K562 (cell line): Measurements from ENCODE around the gene ZNF816. TPM values are rescaled to one million over a fixed set of nuclear protein-coding genes. Genes with fewer than 3 reads are reported as not detected.
A peak's percentile ranks its signal among the peaks of the same experiment; 100 is the strongest.

Experiments
- ATF7 ChIP-seq: fragments of 450-650 bp; IDR thresholded peaks from 2 replicates; pipeline ENCODE4 v1.7.1; 2014; ENCODE audit warnings: mild to moderate bottlenecking, moderate library complexity
- EGR1 ChIP-seq: fragments of 450-650 bp; conservative IDR thresholded peaks from 2 replicates; pipeline ENCODE4 v1.6.1; 2017; ENCODE audit warnings: mild to moderate bottlenecking
- ETV1 ChIP-seq: fragments of 450-650 bp; conservative IDR thresholded peaks from 2 replicates; pipeline ENCODE4 v1.6.1; 2016; ENCODE audit warnings: missing genetic modification characterization, control low read depth, low read depth, missing compliant biosample characterization
- MBD2 ChIP-seq: sonication (generic); IDR thresholded peaks from 2 replicates; pipeline ENCODE4 v1.6.1; 2016; ENCODE audit warnings: low read depth, borderline replicate concordance
- NFIX ChIP-seq: fragments of 250-450 bp; sonication (Bioruptor Pico); IDR thresholded peaks from 2 replicates; pipeline ENCODE4 v1.4.0; 2020; ENCODE audit warnings: low read depth, mild to moderate bottlenecking, moderate library complexity
- POLR2G ChIP-seq: fragments of 200-400 bp; formaldehyde crosslinking; IDR thresholded peaks from 2 replicates; pipeline ENCODE4 v1.6.1; 2017; ENCODE audit warnings: low read depth, mild to moderate bottlenecking, antibody characterized with exemption, low read length, moderate library complexity
- SRF ChIP-seq, 2 experiments: fragments of 250-450, 450-650 bp in 1 of 2; sonication (Bioruptor Pico) in 1 of 2; sonication (generic) in 1 of 2; formaldehyde crosslinking; IDR thresholded peaks; 2 replicates each; pipeline versions ENCODE4 v1.5.0 to v1.5.1; 2020 to 2022; ENCODE audit warnings: mild to moderate bottlenecking in 1 of 2, missing genetic modification reagents in 1 of 2
- ZBED1 ChIP-seq: IDR thresholded peaks from 2 replicates; pipeline ENCODE4 v1.6.1; 2014
- ZBTB7A ChIP-seq: IDR thresholded peaks from 2 replicates; pipeline ENCODE4 v1.6.1; 2011; ENCODE audit warnings: low read depth, mild to moderate bottlenecking, low read length, moderate library complexity, borderline replicate concordance; ENCODE audit not compliant: control insufficient read depth
- ZC3H4 ChIP-seq: sonication (generic); formaldehyde crosslinking; IDR thresholded peaks from 2 replicates; pipeline ENCODE4 v1.9.0; 2021; ENCODE audit warnings: missing genetic modification reagents, borderline replicate concordance
- ZFX ChIP-seq: sonication (generic); formaldehyde crosslinking; IDR thresholded peaks from 2 replicates; pipeline ENCODE4 v1.8.0; 2022; ENCODE audit warnings: mild to moderate bottlenecking, missing genetic modification reagents, moderate library complexity
- ZNF766 ChIP-seq: fragments of 200-800 bp; sonication (Bioruptor generic); conservative IDR thresholded peaks from 2 replicates; pipeline ENCODE4 v1.6.1; 2016; ENCODE audit warnings: missing genetic modification characterization, missing compliant biosample characterization
- polyA plus RNA-seq, 8 experiments: library from polyadenylated mRNA; depleted of rRNA in 4 of 8; stranded (reverse) in 5 of 8; unstranded in 3 of 8; fragments of >200 nt; fragmentation: Nextera tagmentation in 2 of 8; fragmentation: Illumina TruSeq in 1 of 8; extraction: Ambion mirVana in 2 of 8; extraction: Trizol in 1 of 8; gene quantifications; 2 replicates each; pipeline versions ENCODE4 v1.2.1 to v1.2.3, GENCODE V29; 2011 to 2014; ENCODE audit warnings: inconsistent platforms in 1 of 8, missing spikeins in 1 of 8
- total RNA-seq, 7 experiments: library from RNA; depleted of rRNA in 6 of 7; stranded (reverse); fragments of >200 nt in 6 of 7; fragmentation: Illumina TruSeq in 2 of 7; extraction: Trizol in 2 of 7; gene quantifications; 2 replicates each; pipeline versions ENCODE4 v1.2.1 to v1.2.3, GENCODE V29; 2011 to 2021; ENCODE audit warnings: low replicate concordance in 1 of 7
- TF ChIP-seq, protein P1 (sequence below), 2 experiments: fragments of 200-800 bp in 1 of 2; sonication (Bioruptor generic) in 1 of 2; sonication (generic) in 1 of 2; formaldehyde crosslinking in 1 of 2; IDR thresholded peaks in 1 of 2; conservative IDR thresholded peaks in 1 of 2; 2 replicates each; pipeline versions ENCODE4 v1.5.0 to v1.6.1; 2016 to 2020; ENCODE audit warnings: missing compliant biosample characterization in 1 of 2, missing genetic modification characterization in 1 of 2, missing genetic modification reagents in 1 of 2
- TF ChIP-seq, protein P2 (sequence below): fragments of 450-650 bp; IDR thresholded peaks from 2 replicates; pipeline ENCODE4 v1.6.1; 2017; ENCODE audit warnings: antibody characterized with exemption
- TF ChIP-seq, protein P3 (sequence below): fragments of 250-450 bp; sonication (Bioruptor Pico); IDR thresholded peaks from 2 replicates; pipeline ENCODE4 v1.4.0; 2020; ENCODE audit warnings: mild to moderate bottlenecking, moderate library complexity

The ZNF816 gene
- total and polyA plus RNA-seq, 9 of the 15 experiments (the other 6 are each of a cell fraction or from before 2014, with no cell fraction given): 8.6 to 23.4 (median 13.0) TPM

DNA sequence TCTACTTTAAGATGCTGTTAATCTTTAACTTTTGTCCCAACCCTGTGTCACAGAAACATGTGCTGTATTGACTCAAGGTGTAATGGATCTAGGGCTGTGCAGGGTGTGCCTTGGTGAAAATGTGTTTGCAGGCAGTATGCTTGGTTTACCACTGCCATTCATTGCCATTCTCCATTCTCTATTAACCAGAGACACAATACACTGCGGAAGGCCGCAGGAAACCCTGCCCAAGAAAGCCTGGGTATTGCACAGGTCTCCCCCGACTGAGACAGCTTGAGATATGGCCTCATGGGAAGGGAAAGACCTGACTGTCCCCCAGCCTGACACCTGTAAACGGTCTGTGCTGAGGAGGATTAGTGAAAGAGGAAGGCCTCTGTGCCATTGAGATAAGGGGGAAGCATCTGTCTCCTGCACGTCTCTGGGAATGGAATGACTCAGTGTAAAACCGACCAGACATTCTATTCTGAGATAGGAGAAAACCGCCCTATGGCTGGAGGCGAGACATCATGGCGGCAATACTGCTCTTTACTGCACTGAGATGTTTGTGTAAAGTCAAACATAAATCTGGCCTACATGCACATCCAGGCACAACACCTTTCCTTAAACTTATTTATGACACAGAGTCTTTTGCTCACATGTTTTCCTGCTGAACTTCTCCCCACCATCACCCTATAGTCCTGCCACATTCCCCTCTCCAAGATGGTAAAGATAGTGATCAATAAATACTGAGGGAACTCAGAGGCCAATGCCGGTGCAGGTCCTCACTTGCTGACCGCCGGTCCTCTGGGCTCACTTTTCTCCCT, 26.3 kb downstream of the ZNF816 start (continued):
- TF ChIP-seq, protein P1, sequence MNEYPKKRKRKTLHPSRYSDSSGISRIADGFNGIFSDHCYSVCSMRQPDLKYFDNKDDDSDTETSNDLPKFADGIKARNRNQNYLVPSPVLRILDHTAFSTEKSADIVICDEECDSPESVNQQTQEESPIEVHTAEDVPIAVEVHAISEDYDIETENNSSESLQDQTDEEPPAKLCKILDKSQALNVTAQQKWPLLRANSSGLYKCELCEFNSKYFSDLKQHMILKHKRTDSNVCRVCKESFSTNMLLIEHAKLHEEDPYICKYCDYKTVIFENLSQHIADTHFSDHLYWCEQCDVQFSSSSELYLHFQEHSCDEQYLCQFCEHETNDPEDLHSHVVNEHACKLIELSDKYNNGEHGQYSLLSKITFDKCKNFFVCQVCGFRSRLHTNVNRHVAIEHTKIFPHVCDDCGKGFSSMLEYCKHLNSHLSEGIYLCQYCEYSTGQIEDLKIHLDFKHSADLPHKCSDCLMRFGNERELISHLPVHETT (CRISPR knock-in tag; conservative IDR thresholded peaks at IDR 0.05 in 1 of 2, IDR thresholded peaks at IDR 0.05 in 1 of 2): peak in 1 of 2 experiments; percentile 96; a peak in 2 of 4 replicates
- TF ChIP-seq ZBED1 (peak; percentile 92), ATF7 (peak; percentile 86), ZFX (CRISPR knock-in tag) (peak; percentile 65), ZC3H4 (CRISPR knock-in tag) (no peak), ETV1 (peak; percentile 84), MBD2 (peak; percentile 84), NFIX (CRISPR knock-in tag) (no peak), POLR2G (no peak), ZBTB7A (peak; percentile 49; the same call in 1 of the 2 replicates), ZNF766 (peak; percentile 97), SRF (CRISPR knock-in tag; IDR thresholded peaks at IDR 0.05) (no peak), EGR1 (no peak)
- TF ChIP-seq, protein P2, sequence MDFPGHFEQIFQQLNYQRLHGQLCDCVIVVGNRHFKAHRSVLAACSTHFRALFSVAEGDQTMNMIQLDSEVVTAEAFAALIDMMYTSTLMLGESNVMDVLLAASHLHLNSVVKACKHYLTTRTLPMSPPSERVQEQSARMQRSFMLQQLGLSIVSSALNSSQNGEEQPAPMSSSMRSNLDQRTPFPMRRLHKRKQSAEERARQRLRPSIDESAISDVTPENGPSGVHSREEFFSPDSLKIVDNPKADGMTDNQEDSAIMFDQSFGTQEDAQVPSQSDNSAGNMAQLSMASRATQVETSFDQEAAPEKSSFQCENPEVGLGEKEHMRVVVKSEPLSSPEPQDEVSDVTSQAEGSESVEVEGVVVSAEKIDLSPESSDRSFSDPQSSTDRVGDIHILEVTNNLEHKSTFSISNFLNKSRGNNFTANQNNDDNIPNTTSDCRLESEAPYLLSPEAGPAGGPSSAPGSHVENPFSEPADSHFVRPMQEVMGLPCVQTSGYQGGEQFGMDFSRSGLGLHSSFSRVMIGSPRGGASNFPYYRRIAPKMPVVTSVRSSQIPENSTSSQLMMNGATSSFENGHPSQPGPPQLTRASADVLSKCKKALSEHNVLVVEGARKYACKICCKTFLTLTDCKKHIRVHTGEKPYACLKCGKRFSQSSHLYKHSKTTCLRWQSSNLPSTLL: no peak
- TF ChIP-seq, protein P3, sequence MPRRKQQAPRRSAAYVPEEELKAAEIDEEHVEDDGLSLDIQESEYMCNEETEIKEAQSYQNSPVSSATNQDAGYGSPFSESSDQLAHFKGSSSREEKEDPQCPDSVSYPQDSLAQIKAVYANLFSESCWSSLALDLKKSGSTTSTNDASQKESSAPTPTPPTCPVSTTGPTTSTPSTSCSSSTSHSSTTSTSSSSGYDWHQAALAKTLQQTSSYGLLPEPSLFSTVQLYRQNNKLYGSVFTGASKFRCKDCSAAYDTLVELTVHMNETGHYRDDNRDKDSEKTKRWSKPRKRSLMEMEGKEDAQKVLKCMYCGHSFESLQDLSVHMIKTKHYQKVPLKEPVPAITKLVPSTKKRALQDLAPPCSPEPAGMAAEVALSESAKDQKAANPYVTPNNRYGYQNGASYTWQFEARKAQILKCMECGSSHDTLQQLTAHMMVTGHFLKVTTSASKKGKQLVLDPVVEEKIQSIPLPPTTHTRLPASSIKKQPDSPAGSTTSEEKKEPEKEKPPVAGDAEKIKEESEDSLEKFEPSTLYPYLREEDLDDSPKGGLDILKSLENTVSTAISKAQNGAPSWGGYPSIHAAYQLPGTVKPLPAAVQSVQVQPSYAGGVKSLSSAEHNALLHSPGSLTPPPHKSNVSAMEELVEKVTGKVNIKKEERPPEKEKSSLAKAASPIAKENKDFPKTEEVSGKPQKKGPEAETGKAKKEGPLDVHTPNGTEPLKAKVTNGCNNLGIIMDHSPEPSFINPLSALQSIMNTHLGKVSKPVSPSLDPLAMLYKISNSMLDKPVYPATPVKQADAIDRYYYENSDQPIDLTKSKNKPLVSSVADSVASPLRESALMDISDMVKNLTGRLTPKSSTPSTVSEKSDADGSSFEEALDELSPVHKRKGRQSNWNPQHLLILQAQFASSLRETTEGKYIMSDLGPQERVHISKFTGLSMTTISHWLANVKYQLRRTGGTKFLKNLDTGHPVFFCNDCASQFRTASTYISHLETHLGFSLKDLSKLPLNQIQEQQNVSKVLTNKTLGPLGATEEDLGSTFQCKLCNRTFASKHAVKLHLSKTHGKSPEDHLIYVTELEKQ (CRISPR knock-in tag): 0 out of 2 replicates have a peak, but pooled peaks have one; percentile 34
